ENCODE results near the gene ADGRF3. TPM values are rescaled to one million over a fixed set of nuclear protein-coding genes. Genes with fewer than 3 reads are reported as not detected.

Gene ADGRF3
- total RNA-seq, 1 experiment from 2014 or later: 0.39 TPM

GRCh38 chr2:26363323-26363722 is 16.7 kb upstream of the ADGRF3 start:
- no peaks in the 10 kb centered on the region for H3K27me3 ChIP-seq (replicated peaks; ENCODE audit: insufficient read depth, low read depth, low read length, poor library complexity)
- ChIA-PET POLR2A (ENCODE audit: low non-redundant PET) (no interaction called here), CTCF (no interaction called here)
- H3K36me3 ChIP-seq (ENCODE audit: insufficient read depth, low read length, poor library complexity, severe bottlenecking): peaks cover 14% of the 10 kb centered on the region
- H3K27ac ChIP-seq (ENCODE audit: low read depth, low read length, poor library complexity, severe bottlenecking): no peak overlapping the region
- H3K9me3 ChIP-seq (ENCODE audit: low read depth, low read length, poor library complexity, severe bottlenecking): no peaks in the 10 kb centered on the region
- H3K4me1 ChIP-seq (ENCODE audit: insufficient read depth, low read length, poor library complexity, severe bottlenecking): peaks cover 4% of the 10 kb centered on the region
- DNase-seq (ENCODE audit: low spot score): no peak
- BruUV-seq (replicated peaks): no TSS peak
- TF ChIP-seq EZH2 (IDR thresholded peaks at IDR 0.05; ENCODE audit: borderline replicate concordance, low read depth, low read length, poor library complexity, severe bottlenecking) (no peak), CTCF (conservative IDR thresholded peaks at IDR 0.05; ENCODE audit: low read depth, low read length) (no peak)
- intact Hi-C loops (cut with micrococcal nuclease; ENCODE audit: unreplicated experiment): no loop called here
- H3K4me3 ChIP-seq (ENCODE audit: low read depth, low read length, poor library complexity, severe bottlenecking): no peak overlapping the region

DNA sequence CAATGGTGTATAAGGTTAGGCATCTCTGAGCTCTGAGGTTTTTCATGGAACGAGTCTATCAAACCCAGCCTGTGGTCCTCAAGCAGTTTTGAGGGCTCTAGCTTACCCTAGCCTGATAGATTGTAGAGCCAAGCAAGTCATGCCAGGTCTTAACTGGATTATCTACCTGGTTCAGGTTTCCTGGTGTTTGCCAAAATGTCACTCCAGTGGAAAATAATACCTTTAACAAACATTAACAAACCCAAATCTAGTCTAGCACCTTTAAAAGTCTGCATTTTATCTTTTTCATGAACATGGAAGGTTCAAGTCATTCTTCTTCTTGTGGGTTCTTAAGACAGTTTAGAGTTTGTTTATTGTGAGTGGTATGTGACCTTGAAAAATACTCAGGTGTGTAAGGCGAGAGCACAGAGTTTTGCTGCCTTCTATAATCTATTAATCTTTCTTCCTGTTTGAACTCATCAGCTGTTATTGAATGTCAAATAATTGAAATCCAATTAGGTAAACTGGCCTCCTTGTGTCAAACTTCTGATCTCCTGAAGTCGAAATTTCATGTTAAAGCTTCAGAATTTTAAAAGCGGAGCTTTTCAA is 13.4 kb upstream of the ADGRF3 start:
- intact Hi-C loops (cut with micrococcal nuclease; ENCODE audit: unreplicated experiment): no loop called here
- Histone ChIP-seq H3K4me1 (ENCODE audit: insufficient read depth, low read length, poor library complexity, severe bottlenecking) (peaks cover 29% of the 10 kb centered on the region), H3K9me3 (ENCODE audit: low read depth, low read length, poor library complexity, severe bottlenecking) (no peaks in the 10 kb centered on the region), H3K4me3 (ENCODE audit: low read depth, low read length, poor library complexity, severe bottlenecking) (no peak overlapping the region), H3K36me3 (ENCODE audit: insufficient read depth, low read length, poor library complexity, severe bottlenecking) (no peaks in the 10 kb centered on the region), H3K27me3 (replicated peaks; ENCODE audit: insufficient read depth, low read depth, low read length, poor library complexity) (no peaks in the 10 kb centered on the region), H3K27ac (ENCODE audit: low read depth, low read length, poor library complexity, severe bottlenecking) (no peak overlapping the region)
- BruUV-seq (replicated peaks): no TSS peak
- POLR2A ChIA-PET (ENCODE audit: low non-redundant PET): no interaction called here
- no peak for DNase-seq (ENCODE audit: low spot score)
- CTCF ChIA-PET: no interaction called here
- no peak for TF ChIP-seq CTCF (conservative IDR thresholded peaks at IDR 0.05; ENCODE audit: low read depth, low read length)
- no peak for TF ChIP-seq EZH2 (IDR thresholded peaks at IDR 0.05; ENCODE audit: borderline replicate concordance, low read depth, low read length, poor library complexity, severe bottlenecking)

DNA sequence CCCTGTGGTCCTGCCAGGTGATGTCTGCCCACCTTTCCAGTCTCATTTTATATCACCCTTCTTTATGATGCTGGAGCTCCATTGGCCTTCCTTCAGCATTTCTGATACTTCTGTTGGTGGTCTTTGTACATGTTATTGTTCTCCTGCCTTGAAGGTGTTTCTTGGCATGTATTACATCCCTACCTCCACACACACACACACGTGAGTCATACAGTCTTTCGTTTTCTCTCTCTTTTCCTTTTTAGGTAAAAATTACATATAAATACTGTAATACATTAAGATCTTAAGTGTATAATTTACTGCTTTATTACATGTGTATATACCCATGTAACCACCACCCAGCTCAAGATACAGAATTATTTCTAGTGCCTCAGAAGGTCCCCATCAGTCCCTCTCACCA is 10.2 kb upstream of the ADGRF3 start:
- peak overlapping the region; percentile 41 for H3K27ac ChIP-seq (ENCODE audit: low read depth, low read length, poor library complexity, severe bottlenecking)
- DNase-seq (ENCODE audit: low spot score): no peak
- ChIA-PET POLR2A (ENCODE audit: low non-redundant PET) (no interaction called here), CTCF (no interaction called here)
- H3K4me3 ChIP-seq (ENCODE audit: low read depth, low read length, poor library complexity, severe bottlenecking): no peak overlapping the region
- BruUV-seq (replicated peaks): no TSS peak
- no peaks in the 10 kb centered on the region for H3K27me3 ChIP-seq (replicated peaks; ENCODE audit: insufficient read depth, low read depth, low read length, poor library complexity)
- TF ChIP-seq CTCF (conservative IDR thresholded peaks at IDR 0.05; ENCODE audit: low read depth, low read length): no peak
- TF ChIP-seq EZH2 (IDR thresholded peaks at IDR 0.05; ENCODE audit: borderline replicate concordance, low read depth, low read length, poor library complexity, severe bottlenecking): no peak
- no peaks in the 10 kb centered on the region for H3K9me3 ChIP-seq (ENCODE audit: low read depth, low read length, poor library complexity, severe bottlenecking)
- peaks cover 33% of the 10 kb centered on the region for H3K4me1 ChIP-seq (ENCODE audit: insufficient read depth, low read length, poor library complexity, severe bottlenecking)
- H3K36me3 ChIP-seq (ENCODE audit: insufficient read depth, low read length, poor library complexity, severe bottlenecking): no peaks in the 10 kb centered on the region
- intact Hi-C loops (cut with micrococcal nuclease; ENCODE audit: unreplicated experiment): no loop called here
